ENCODE measurements around the gene KDM2B. TPM values are rescaled to one million over a fixed set of nuclear protein-coding genes. Genes with fewer than 3 reads are reported as not detected.

The KDM2B gene
- total and polyA plus RNA-seq, 3 donors from 2014 or later: 30.4 to 59.8 (median 54.9) TPM

GRCh38 chr12:121537814-121538698 lies 42.8 kb downstream of the KDM2B start:
- Histone ChIP-seq H3K36me3 (ENCODE audit: low read depth, missing control alignments) (no peaks in the 10 kb centered on the region), H3K9me3 (no peaks in the 10 kb centered on the region), H3K27me3 (no peaks in the 10 kb centered on the region), H3K27ac (peak overlapping the region in 1 of 2 donors; percentile 85), H3K4me3 (peak overlapping the region; percentile 55 to 67), H3K4me1 (peaks cover 23% of the 10 kb centered on the region)
- WGBS, 2 donors: 7 to 30% methylated on average over 4 to 57 of the region's 83 CpGs
- intact Hi-C loops (cut with DNase I; ENCODE audit: low total_unique reads): no loop called here
- no peak for TF ChIP-seq CTCF (IDR thresholded peaks at IDR 0.05)
- TF ChIP-seq POLR2A (IDR thresholded peaks at IDR 0.05): no peak
- DNase-seq: no peak

GRCh38 chr12:121536899-121537813 lies 43.7 kb downstream of the KDM2B start:
- Histone ChIP-seq H3K9me3 (no peaks in the 10 kb centered on the region), H3K4me1 (peaks cover 23% of the 10 kb centered on the region), H3K4me3 (peak overlapping the region; percentile 55 to 67), H3K27me3 (no peaks in the 10 kb centered on the region), H3K27ac (peak overlapping the region; percentile 72 to 85), H3K36me3 (ENCODE audit: low read depth, missing control alignments) (no peaks in the 10 kb centered on the region)
- TF ChIP-seq POLR2A (IDR thresholded peaks at IDR 0.05) (no peak), CTCF (IDR thresholded peaks at IDR 0.05) (no peak)
- 0 to 1% methylated on average over 18 to 50 of the region's 73 CpGs for whole genome bisulfite sequencing, 2 donors
- intact Hi-C loops (cut with DNase I; ENCODE audit: low total_unique reads): no loop called here
- DNase-seq: peak; percentile 87

DNA sequence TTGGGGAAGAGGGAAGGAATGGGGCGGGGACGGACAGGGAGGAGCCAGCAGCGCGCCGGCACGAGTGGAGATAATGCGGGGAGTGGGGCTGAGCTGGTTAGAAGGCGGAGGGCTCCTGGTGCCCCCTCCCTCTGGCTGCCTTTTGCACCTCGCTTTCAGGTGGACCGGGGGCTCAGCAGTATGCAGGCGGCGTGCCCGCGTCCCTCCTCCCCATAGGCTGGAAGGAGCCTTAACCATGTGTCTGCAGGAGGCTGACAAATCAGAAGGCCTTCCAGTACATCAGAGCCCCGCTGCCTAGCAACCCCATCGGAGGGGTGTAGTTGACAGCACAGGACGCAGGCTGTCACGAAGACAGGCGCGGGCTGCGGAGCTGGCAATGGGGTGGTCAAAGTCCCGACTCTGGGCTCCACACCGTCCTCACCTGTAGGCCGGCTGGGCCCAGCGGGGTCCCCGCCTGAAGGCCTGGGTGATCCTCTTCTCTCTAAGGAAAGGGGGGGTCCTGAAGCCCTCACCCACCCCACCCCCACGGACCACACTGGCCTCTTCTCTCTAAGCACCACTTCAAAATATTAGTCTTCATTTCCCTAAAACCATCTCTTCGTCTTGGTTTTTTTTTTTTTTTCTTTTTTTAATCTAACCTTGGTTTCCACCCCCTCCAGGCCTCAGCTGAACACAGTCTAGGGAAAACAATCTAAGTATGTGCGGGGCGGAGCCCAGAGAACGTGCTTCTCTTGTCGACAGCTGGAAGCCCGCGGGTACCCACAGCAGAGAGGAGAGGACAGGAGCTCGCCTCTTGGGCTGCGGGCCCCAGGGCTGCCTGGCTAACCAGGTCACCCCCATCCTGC lies 44.5 kb downstream of the KDM2B start:
- Histone ChIP-seq H3K9me3 (no peaks in the 10 kb centered on the region), H3K36me3 (ENCODE audit: low read depth, missing control alignments) (no peaks in the 10 kb centered on the region), H3K27ac (peak overlapping the region; percentile 72 to 85), H3K27me3 (no peaks in the 10 kb centered on the region), H3K4me1 (peaks cover 23% of the 10 kb centered on the region), H3K4me3 (peak overlapping the region; percentile 55 to 67)
- intact Hi-C loops (cut with DNase I; ENCODE audit: low total_unique reads): no loop called here
- TF ChIP-seq POLR2A (IDR thresholded peaks at IDR 0.05) (no peak), CTCF (IDR thresholded peaks at IDR 0.05) (no peak)
- DNase-seq: peak; percentile 88
- 2 to 3% methylated on average over 36 of the region's 36 CpGs for WGBS, 2 donors

DNA sequence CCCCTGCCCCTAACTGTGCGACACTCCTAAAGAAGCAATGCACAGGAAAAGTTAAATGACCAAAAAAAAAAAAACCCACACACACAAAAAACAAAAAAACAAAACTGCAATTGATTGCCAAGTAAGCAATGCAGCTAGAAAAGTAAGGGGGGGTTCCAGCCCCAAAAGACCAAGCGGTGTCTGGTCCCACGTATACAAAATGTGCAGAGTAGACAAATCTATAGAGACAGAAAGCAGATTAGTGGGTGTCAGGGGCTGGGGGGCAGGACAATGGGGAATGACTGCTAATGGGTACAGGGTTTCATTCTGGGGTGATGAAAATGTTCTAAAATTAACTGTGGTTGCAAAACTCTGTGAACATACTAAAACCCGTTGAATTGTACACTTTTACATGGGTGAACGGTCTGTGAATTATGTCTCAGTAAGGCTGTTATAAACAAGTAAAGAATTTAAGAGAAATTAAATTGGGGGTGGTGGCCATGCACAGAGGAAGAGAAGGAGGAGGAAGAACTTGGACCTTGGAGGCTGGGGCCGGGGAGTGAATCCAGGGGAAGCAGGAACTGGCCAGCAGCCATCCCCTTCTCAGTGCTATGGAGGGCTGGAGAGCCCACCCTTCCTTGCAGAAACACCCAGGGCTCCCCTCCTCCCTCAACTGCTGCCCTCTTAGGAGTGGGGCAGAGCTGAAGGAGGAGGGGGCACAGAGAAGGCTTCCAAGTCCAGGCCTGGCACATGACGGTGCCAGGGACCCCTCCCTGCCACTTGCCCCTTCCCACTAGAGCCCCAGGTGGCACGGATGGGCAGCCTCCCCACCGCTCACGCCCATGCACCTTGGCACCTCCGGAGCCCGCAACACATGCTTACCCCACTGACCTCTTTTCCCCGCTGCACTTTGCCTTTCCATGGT lies 45.4 kb downstream of the KDM2B start:
- TF ChIP-seq POLR2A (IDR thresholded peaks at IDR 0.05): no peak
- no peak for TF ChIP-seq CTCF (IDR thresholded peaks at IDR 0.05)
- WGBS, 2 donors: 27 to 37% methylated on average over 13 of the region's 13 CpGs

More for the DNA sequence above, 45.4 kb downstream of the KDM2B start:
- H3K27me3 ChIP-seq: no peaks in the 10 kb centered on the region
- H3K36me3 ChIP-seq (ENCODE audit: low read depth, missing control alignments): no peaks in the 10 kb centered on the region
- H3K4me3 ChIP-seq: peak overlapping the region; percentile 55 to 67
- DNase-seq: no peak
- H3K27ac ChIP-seq: no peak overlapping the region
- H3K9me3 ChIP-seq: no peaks in the 10 kb centered on the region
- intact Hi-C loops (cut with DNase I; ENCODE audit: low total_unique reads): no loop called here
- H3K4me1 ChIP-seq: peaks cover 23% of the 10 kb centered on the region
